ENCODE data around the gene THEM4. TPM values are rescaled to one million over a fixed set of nuclear protein-coding genes. Genes with fewer than 3 reads are reported as not detected.

THEM4 gene
- polyA plus RNA-seq, 4 donors = 5.7 to 36.3 (median 9.4) TPM

GRCh38 chr1:151918819-151919610 is 9.7 kb upstream of the THEM4 start:
- H3K27me3 ChIP-seq (ENCODE audit: control insufficient read depth in 3 of 3, insufficient read depth in 3 of 3, low read length in 3 of 3) = no peaks in the 10 kb centered on the region
- H3K27ac ChIP-seq (ENCODE audit: low read depth in 1 of 3, low read length in 2 of 3) = no peak overlapping the region
- DNase-seq (no peak), FAIRE-seq (no peak)
- H3K4me3 ChIP-seq (ENCODE audit: low read depth in 1 of 3, low read length in 3 of 3) = no peak overlapping the region
- no peaks in the 10 kb centered on the region for H3K36me3 ChIP-seq (ENCODE audit: control insufficient read depth in 3 of 3, insufficient read depth in 2 of 3, low read depth in 1 of 3, low read length in 3 of 3)
- 70 to 81% (median 80%) methylated on average over 6 of the region's 6 CpGs for WGBS, 3 donors
- H3K9me3 ChIP-seq (ENCODE audit: control insufficient read depth in 2 of 2, insufficient read depth in 1 of 2, low read depth in 1 of 2, low read length in 1 of 2) = no peaks in the 10 kb centered on the region
- H3K4me1 ChIP-seq (ENCODE audit: control insufficient read depth in 3 of 3, insufficient read depth in 2 of 3, low read depth in 1 of 3, low read length in 2 of 3) = no peaks in the 10 kb centered on the region

- Histone ChIP-seq H3K4me3 (ENCODE audit: low read depth in 1 of 3, low read length in 3 of 3) (no peak overlapping the region), H3K27ac (ENCODE audit: low read depth in 1 of 3, low read length in 2 of 3) (no peak overlapping the region), H3K36me3 (ENCODE audit: control insufficient read depth in 3 of 3, insufficient read depth in 2 of 3, low read depth in 1 of 3, low read length in 3 of 3) (no peaks in the 10 kb centered on the region), H3K4me1 (ENCODE audit: control insufficient read depth in 3 of 3, insufficient read depth in 2 of 3, low read depth in 1 of 3, low read length in 2 of 3) (no peaks in the 10 kb centered on the region), H3K9me3 (ENCODE audit: control insufficient read depth in 2 of 2, insufficient read depth in 1 of 2, low read depth in 1 of 2, low read length in 1 of 2) (no peaks in the 10 kb centered on the region), H3K27me3 (ENCODE audit: control insufficient read depth in 3 of 3, insufficient read depth in 3 of 3, low read length in 3 of 3) (no peaks in the 10 kb centered on the region)
- 82 to 96% (median 84%) methylated on average over 3 of the region's 3 CpGs for WGBS, 3 donors
- no peak for DNase-seq
- no peak for FAIRE-seq
These were observed 8.8 kb upstream of the THEM4 start for GRCh38 chr1:151918156-151918555.

GRCh38 chr1:151916726-151917370 is 7.5 kb upstream of the THEM4 start:
- Histone ChIP-seq H3K4me3 (ENCODE audit: low read depth in 1 of 3, low read length in 3 of 3) (no peak overlapping the region), H3K9me3 (ENCODE audit: control insufficient read depth in 2 of 2, insufficient read depth in 1 of 2, low read depth in 1 of 2, low read length in 1 of 2) (no peaks in the 10 kb centered on the region), H3K36me3 (ENCODE audit: control insufficient read depth in 3 of 3, insufficient read depth in 2 of 3, low read depth in 1 of 3, low read length in 3 of 3) (no peaks in the 10 kb centered on the region), H3K27me3 (ENCODE audit: control insufficient read depth in 3 of 3, insufficient read depth in 3 of 3, low read length in 3 of 3) (no peaks in the 10 kb centered on the region), H3K4me1 (ENCODE audit: control insufficient read depth in 3 of 3, insufficient read depth in 2 of 3, low read depth in 1 of 3, low read length in 2 of 3) (no peaks in the 10 kb centered on the region), H3K27ac (ENCODE audit: low read depth in 1 of 3, low read length in 2 of 3) (no peak overlapping the region)
- FAIRE-seq (no peak), DNase-seq (no peak)
- WGBS, 3 donors = 84 to 93% (median 88%) methylated on average over 7 of the region's 7 CpGs

- DNase-seq (no peak), FAIRE-seq (no peak)
- H3K27me3 ChIP-seq (ENCODE audit: control insufficient read depth in 3 of 3, insufficient read depth in 3 of 3, low read length in 3 of 3) = no peaks in the 10 kb centered on the region
- H3K9me3 ChIP-seq (ENCODE audit: control insufficient read depth in 2 of 2, insufficient read depth in 1 of 2, low read depth in 1 of 2, low read length in 1 of 2) = no peaks in the 10 kb centered on the region
- H3K36me3 ChIP-seq (ENCODE audit: control insufficient read depth in 3 of 3, insufficient read depth in 2 of 3, low read depth in 1 of 3, low read length in 3 of 3) = no peaks in the 10 kb centered on the region
- 40 to 51% (median 45%) methylated on average over 1 of the region's 1 CpG for WGBS, 3 donors
- peaks cover 0 to 4% (median 0%) of the 10 kb centered on the region in 3 donors for H3K4me1 ChIP-seq (ENCODE audit: control insufficient read depth in 3 of 3, insufficient read depth in 2 of 3, low read depth in 1 of 3, low read length in 2 of 3)
- no peak overlapping the region for H3K27ac ChIP-seq (ENCODE audit: low read depth in 1 of 3, low read length in 2 of 3)
- no peak overlapping the region for H3K4me3 ChIP-seq (ENCODE audit: low read depth in 1 of 3, low read length in 3 of 3)
These were observed 5.9 kb upstream of the THEM4 start for GRCh38 chr1:151915061-151915686.

- Histone ChIP-seq H3K27me3 (ENCODE audit: control insufficient read depth in 3 of 3, insufficient read depth in 3 of 3, low read length in 3 of 3) (no peaks in the 10 kb centered on the region), H3K9me3 (ENCODE audit: control insufficient read depth in 2 of 2, insufficient read depth in 1 of 2, low read depth in 1 of 2, low read length in 1 of 2) (no peaks in the 10 kb centered on the region), H3K4me1 (ENCODE audit: control insufficient read depth in 3 of 3, insufficient read depth in 2 of 3, low read depth in 1 of 3, low read length in 2 of 3) (peaks cover 0 to 6% (median 0%) of the 10 kb centered on the region in 3 donors), H3K4me3 (ENCODE audit: low read depth in 1 of 3, low read length in 3 of 3) (no peak overlapping the region), H3K27ac (ENCODE audit: low read depth in 1 of 3, low read length in 2 of 3) (no peak overlapping the region), H3K36me3 (ENCODE audit: control insufficient read depth in 3 of 3, insufficient read depth in 2 of 3, low read depth in 1 of 3, low read length in 3 of 3) (no peaks in the 10 kb centered on the region)
- DNase-seq = no peak
- 85 to 96% (median 93%) methylated on average over 2 of the region's 2 CpGs for WGBS, 3 donors
- no peak for FAIRE-seq
These were observed 4.8 kb upstream of the THEM4 start for GRCh38 chr1:151914076-151914475.

GRCh38 chr1:151912973-151913372 is 3.7 kb upstream of the THEM4 start:
- WGBS, 3 donors = 94 to 100% (median 97%) methylated on average over 1 of the region's 1 CpG
- Histone ChIP-seq H3K36me3 (ENCODE audit: control insufficient read depth in 3 of 3, insufficient read depth in 2 of 3, low read depth in 1 of 3, low read length in 3 of 3) (no peaks in the 10 kb centered on the region), H3K9me3 (ENCODE audit: control insufficient read depth in 2 of 2, insufficient read depth in 1 of 2, low read depth in 1 of 2, low read length in 1 of 2) (peaks cover 0 to 2% of the 10 kb centered on the region in 2 donors), H3K27me3 (ENCODE audit: control insufficient read depth in 3 of 3, insufficient read depth in 3 of 3, low read length in 3 of 3) (no peaks in the 10 kb centered on the region), H3K27ac (ENCODE audit: low read depth in 1 of 3, low read length in 2 of 3) (no peak overlapping the region), H3K4me1 (ENCODE audit: control insufficient read depth in 3 of 3, insufficient read depth in 2 of 3, low read depth in 1 of 3, low read length in 2 of 3) (peaks cover 0 to 6% (median 0%) of the 10 kb centered on the region in 3 donors), H3K4me3 (ENCODE audit: low read depth in 1 of 3, low read length in 3 of 3) (no peak overlapping the region)
- no peak for DNase-seq
- FAIRE-seq = no peak

GRCh38 chr1:151908228-151908691 is 1.1 kb downstream of the THEM4 start:
- WGBS, 3 donors = 81 to 85% (median 82%) methylated on average over 10 of the region's 10 CpGs
- H3K36me3 ChIP-seq (ENCODE audit: control insufficient read depth in 3 of 3, insufficient read depth in 2 of 3, low read depth in 1 of 3, low read length in 3 of 3) = peaks cover 0 to 6% (median 0%) of the 10 kb centered on the region in 3 donors
- peaks cover 0 to 13% of the 10 kb centered on the region in 2 donors for H3K9me3 ChIP-seq (ENCODE audit: control insufficient read depth in 2 of 2, insufficient read depth in 1 of 2, low read depth in 1 of 2, low read length in 1 of 2)
- DNase-seq (no peak), FAIRE-seq (no peak)
- H3K4me1 ChIP-seq (ENCODE audit: control insufficient read depth in 3 of 3, insufficient read depth in 2 of 3, low read depth in 1 of 3, low read length in 2 of 3) = peaks cover 0 to 17% (median 0%) of the 10 kb centered on the region in 3 donors
- no peak overlapping the region for H3K27ac ChIP-seq (ENCODE audit: low read depth in 1 of 3, low read length in 2 of 3)
- no peaks in the 10 kb centered on the region for H3K27me3 ChIP-seq (ENCODE audit: control insufficient read depth in 3 of 3, insufficient read depth in 3 of 3, low read length in 3 of 3)
- no peak overlapping the region for H3K4me3 ChIP-seq (ENCODE audit: low read depth in 1 of 3, low read length in 3 of 3)

GRCh38 chr1:151907363-151908139 is 1.8 kb downstream of the THEM4 start:
- Histone ChIP-seq H3K27ac (ENCODE audit: low read depth in 1 of 3, low read length in 2 of 3) (no peak overlapping the region), H3K36me3 (ENCODE audit: control insufficient read depth in 3 of 3, insufficient read depth in 2 of 3, low read depth in 1 of 3, low read length in 3 of 3) (peaks cover 0 to 8% (median 0%) of the 10 kb centered on the region in 3 donors), H3K27me3 (ENCODE audit: control insufficient read depth in 3 of 3, insufficient read depth in 3 of 3, low read length in 3 of 3) (no peaks in the 10 kb centered on the region), H3K9me3 (ENCODE audit: control insufficient read depth in 2 of 2, insufficient read depth in 1 of 2, low read depth in 1 of 2, low read length in 1 of 2) (peaks cover 0 to 17% of the 10 kb centered on the region in 2 donors), H3K4me3 (ENCODE audit: low read depth in 1 of 3, low read length in 3 of 3) (no peak overlapping the region), H3K4me1 (ENCODE audit: control insufficient read depth in 3 of 3, insufficient read depth in 2 of 3, low read depth in 1 of 3, low read length in 2 of 3) (peaks cover 0 to 17% (median 0%) of the 10 kb centered on the region in 3 donors)
- DNase-seq (no peak), FAIRE-seq (no peak)
- 92 to 96% (median 93%) methylated on average over 9 of the region's 9 CpGs for WGBS, 3 donors
